Stimulated activated CD4-positive, alpha-beta T cell treated with anti-CD3 and anti-CD28 coated beads, Interleukin-4, amount 100 ng/mL, for 48 hours (primary cell): Measurements from ENCODE around the gene SIN3B.

Source experiments
- DNase-seq, 2 donors: peaks; one replicate each; pipeline ENCODE4 v3.0.0-alpha.2; 2020; ENCODE audit warnings: low read depth in 2 of 2

SIN3B gene

DNA sequence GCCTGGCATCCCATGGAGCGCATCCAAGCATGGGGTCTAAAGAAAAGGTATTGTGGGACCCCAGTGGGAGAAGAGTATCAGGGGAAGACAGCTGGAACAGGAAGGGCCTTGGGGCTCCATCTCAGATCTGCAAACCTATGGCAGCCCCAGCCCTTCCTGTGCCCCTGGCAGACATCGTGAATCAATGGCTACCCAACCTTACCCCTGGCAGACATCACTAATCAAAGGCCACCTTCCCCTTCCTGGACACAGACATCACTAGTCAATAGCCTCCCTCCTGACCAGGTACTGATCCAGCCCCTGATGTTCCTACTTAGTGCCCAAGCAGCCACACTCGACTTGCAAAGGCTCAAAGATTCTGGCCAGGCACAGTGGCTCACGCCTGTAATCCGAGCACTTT, 75.4 kb downstream of the SIN3B start:
- no peak for DNase-seq

DNA sequence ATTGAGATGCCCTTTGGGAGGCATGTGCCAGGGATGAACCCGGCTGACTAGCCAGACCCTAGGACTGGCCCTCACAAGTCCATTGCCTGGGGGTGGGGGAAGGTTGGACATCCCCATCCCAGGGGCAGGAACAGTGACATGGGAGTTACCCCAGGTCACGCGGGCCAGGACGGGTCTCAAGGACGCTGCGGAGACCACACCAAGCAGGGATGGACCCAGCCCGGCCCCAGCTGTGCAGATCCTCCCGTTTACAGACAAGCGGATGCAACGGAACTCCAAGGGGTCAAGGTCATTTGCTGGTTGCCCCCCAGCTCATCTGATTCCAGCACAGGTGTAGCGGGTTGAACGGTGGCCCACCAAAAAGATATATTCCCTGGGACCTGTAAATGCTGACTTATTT, 79.6 kb downstream of the SIN3B start:
- no peak for DNase-seq

DNA sequence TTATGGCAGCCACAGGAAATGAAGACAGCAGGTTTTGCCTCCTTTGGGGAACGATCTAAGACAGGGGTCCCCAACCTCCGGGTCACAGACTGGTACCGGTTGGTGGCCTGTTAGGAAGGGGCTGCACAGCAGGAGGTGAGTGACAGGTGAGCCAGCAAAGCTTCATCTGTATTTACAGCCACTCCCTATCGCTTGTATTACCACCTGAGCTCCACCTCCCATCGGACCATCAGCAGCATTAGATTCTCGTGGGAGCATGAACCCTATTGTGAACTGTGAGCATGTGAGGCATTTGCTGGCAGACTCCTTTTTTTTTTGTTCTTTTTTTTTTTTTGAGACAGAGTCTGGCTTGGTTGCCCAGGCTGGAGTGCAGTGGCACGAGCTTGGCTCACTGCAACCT, 81.8 kb downstream of the SIN3B start:
- no peak for DNase-seq

DNA sequence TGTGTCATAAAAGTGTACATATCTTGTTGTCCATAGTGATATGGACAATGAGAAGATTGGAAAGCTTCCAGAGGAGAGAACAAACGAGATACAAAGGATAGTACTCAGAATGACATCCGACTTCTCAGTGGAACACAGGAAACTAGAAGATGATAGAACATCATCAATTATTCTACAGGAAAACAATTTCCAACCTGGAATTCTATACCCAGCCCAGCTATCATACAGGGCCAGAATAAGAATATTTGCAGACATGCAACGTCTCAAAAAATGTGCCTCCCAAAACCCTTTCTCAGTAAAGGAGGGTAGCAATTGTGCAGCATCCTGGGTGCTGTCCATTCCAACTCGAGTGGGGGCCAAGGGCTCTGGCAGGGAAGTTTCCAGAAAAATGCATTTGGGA, 83.6 kb downstream of the SIN3B start:
- no peak for DNase-seq

DNA sequence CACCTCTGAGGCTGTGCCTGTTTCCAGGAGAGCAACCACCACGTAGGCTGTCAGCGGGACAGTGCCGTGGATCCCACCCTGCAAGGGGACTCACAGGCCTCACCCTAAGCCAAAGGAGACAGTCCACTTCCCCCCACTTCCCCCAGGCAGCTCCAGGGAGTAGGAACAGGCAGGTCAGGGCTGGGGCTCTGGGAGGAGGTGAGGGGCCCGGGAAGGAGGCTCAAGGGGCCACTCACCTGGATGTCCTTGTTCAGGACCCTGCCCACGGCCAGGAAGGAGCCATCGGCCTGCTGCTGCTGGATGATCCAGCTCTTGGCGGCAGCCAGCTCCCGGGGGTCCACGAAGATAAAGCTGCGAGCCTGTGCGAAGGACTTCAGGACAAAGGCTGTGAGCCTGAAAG, 85.2 kb downstream of the SIN3B start:
- DNase-seq = no peak

DNA sequence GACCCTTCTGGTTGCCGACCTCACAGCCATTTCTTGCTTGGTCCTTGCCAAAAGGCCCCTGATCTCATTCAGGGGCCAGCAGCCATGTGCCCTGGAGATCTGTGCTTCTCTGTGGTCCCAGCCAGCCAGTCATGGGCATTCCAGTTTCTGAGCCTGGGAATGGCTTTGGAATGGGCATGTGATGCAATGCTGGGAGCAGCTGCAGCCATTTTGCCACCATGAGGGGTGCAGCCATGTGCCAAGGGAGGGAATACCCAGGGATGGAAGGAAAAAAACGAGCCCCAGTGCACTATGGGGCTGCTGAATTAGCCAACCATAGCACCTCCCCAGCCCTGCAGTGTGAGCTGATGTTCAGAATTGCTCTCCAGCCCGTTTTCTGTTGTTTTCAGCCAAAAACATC, 85.9 kb downstream of the SIN3B start:
- no peak for DNase-seq

DNA sequence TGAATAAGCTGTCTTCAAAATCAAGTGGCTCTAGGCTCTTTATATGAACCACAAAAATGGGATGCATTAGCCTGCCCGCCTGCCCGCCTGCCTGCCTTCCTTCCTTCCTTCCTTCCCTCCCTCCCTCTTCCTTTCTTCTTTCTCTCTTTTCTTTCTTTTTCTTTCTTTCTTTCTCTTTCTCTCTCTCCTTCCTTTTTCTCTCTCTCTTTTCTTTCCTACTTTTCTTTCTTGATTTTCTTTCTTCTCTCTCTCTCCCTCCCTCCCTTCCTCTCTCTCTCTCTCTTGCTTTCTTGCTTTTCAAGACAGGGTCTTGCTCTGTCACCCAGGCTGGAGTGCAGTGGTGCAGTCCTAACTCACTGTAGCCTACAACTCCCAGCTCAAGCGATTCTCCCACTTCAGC, 86.5 kb downstream of the SIN3B start:
- no peak for DNase-seq

DNA sequence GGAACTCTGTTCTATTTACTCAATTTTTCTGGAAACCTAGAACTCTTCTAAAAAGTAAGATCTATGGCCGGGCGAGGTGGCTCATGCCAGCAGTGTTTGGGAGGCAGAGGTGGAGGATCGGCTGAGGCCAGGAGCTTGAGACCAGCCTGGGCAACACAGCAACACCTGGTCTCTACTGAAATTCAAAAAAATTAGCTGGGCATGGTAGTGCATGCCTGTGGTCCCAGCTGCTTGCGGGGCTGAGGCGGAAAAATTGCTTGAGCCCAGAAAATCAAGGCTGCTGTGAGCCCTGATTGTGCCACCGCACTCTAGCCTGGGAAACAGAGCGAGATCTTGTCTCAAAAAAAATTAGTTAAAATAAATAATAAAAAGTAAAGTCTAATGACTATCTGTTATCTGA, 88.2 kb downstream of the SIN3B start:
- DNase-seq = no peak

DNA sequence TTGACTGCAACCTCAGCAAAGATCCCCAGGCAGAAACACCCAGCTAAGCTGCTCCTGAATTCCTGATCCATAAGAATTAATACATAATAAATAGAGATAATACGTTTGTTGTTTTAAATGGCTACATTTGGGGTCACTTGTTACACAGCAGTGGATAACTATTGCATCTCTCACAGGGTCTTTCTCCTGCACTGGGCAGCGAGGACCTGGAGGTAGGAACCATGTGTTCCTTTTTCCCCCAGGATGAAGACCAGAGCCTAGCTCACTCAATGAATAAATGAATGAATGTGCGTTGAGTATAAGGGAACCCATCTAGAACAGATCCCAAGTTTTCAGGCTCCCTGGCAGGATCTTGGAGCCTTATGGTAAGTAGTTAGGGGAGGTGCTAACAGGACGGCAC, 90.3 kb downstream of the SIN3B start:
- DNase-seq = no peak

DNA sequence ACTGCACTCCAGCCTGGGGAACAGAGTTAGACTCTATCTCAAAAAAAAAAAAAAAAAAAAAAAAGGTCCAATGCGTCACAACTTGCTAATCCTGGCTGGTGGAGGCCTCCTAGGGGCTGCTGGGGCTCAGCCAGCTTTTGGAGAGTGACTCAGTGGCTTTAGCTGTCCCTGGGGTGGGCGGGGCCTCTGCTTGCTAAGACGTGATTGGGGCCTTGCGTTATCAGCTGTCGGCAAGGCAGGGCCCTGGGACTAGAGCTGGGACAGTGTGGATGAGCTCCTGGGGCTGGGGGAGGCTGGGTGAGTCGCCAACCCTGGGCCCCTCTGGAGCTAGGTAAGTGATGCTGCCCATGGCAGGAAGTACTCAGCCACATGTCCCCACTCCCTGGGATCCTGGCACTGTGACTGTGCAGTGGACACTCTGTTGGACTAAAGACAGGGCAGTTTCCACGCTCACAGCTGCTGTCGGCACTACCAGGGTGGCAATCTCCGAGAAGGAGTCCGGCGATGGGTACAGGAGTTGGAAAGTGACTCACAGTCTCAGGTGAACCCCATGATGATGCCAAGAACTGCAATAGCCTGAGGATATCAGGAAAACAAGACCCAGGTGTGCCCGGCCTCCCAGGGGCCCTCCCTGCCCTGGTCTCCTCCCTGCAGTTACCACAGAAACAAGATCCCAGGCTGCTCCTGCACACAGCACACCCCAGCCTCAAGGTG, 91.8 kb downstream of the SIN3B start:
- no peak for DNase-seq

DNA sequence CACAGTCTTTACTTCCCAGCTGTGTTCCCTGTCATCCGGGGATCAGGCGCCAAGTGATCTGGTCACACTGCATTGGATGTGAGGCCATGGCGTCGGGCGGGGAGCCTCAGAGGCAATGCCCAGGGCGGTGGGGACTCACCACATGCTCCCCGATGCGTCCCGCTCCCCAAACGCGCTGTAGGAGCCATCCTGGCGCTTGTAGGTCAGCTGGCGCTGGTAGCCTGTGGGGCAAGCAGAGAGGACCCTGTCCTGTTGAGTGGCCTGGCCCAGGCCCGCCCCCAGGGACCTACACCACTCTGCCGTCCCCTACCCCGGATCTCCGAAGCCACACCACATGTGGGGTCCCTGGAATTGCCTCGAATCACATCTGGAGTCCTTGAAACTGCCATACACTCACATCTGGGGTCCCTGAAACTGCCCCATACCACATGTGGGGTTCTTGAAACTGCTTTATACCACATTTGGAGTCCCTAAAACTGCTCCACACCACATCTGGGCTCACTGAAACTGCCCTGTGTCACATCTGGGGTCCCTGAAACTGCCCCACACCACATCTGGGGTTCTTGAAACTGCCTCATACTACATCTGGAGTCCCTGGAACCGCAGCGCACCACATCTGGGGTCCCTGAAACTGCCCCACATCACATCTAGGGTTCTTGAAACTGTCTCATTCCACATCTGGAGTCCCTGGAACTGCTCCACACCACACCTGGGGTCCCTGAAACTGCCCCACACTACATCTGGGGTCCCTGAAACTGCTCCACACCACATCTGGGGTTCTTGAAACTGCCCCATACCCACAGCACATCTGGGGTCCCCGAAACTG, 92.8 kb downstream of the SIN3B start:
- DNase-seq = no peak

DNA sequence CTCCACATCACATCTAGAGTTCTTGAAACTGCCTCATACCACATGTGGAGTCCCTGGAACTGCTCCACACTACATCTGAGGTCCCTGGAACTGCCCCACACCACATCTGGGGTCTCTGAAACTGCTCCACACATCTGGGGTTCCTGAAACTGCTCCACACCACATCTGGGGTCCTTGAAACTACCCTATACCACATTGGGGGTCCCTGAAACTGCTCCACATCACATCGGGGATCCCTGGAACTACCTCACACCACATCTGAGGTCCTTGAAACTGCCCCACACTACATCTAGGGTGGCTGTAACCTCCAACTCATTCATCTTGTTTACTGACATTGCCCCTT, 93.4 kb downstream of the SIN3B start:
- no peak for DNase-seq

DNA sequence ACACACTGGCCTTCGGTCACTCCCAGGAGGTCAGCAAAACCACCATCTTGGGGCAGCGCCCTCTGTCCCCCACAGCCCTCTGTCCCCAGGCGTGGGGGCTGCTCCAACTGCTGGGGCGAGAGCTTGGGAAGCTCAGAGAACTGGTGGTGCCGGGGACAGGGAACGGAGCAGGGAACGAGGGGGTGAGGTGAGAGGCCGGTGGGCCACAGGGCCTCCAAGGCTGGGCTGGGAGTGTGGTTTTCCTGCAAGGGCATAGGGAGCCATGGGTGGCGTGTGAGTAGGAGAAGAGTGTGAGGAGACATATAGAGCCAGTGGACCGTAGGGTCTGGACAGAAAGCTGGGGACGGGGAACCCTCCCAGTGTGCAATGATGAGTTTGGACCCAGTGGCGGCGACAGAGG, 93.8 kb downstream of the SIN3B start:
- no peak for DNase-seq

DNA sequence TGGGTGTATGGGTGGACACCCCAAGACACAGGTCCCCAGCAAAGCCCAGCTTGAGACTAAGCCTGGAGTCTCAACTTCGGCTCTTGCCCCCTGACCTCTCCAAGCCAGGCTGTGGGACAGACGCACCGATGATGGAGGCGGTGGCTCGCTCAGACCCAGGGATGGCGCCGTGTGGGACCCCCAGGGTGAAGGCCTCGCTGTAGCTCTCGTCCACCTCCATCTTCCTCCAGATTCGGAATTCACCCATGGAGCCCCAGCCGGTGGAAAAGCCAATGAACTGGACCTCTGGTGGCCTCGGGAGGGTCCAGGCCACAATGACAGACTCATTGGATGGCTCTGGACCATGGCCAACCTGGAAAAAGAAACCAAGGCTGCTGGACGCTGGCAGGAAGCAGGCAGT, 98.7 kb downstream of the SIN3B start:
- no peak for DNase-seq

DNA sequence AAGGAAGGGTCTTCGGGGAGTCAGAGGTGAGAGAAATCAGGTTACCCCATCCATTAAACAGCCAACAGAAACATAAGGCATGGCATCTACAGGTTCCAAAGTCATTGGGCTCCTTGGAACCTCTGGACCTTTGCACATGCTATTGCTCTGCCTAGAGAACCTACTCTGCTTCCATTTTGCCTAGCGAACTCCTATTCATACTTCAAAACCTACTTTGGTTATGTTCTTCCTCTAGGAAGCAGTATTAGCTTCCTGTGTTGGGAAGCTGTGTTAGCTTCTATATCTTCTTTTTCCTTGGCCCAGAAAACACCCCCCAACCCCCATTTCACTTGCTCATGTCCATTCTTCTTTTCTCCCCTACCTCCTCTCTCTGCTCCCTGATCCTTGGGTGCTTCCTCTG, 99.2 kb downstream of the SIN3B start:
- no peak for DNase-seq

DNA sequence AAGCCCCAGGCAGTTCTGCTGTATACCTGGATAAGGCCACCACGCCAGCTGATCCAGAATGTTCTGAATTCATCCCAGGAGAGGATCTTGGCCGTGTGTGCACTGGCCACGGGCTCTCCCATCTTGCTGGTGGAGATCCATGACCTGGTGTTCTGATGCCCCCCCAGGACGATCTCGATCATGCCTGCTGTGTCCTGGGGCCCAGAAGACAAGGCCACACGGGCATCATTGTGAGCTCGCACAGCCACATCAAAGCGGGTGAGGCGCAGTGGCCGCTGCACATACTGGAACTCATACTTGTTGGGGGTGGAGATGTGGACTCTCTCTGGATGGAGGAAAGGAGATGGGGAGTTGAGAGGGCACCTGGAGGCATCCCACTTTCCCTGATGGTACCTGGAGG, 99.7 kb downstream of the SIN3B start:
- DNase-seq = no peak
